A549 (cell line): ENCODE results near the gene DIP2A. TPM values are rescaled to one million over a fixed set of nuclear protein-coding genes. Genes with fewer than 3 reads are reported as not detected.

Experiments used
- ATAC-seq, 2 experiments: fragments of 200-7000 bp in 1 of 2; fragments of >200 bp in 1 of 2; cut with Nextera tagmentation in 1 of 2; cut with Tn5 transposase in 1 of 2; 3 replicates each; pipeline versions ENCODE4 v1.8.0 to v1.9.1; 2018 to 2020; ENCODE audit warnings: mild to moderate bottlenecking in 1 of 2, moderate library complexity in 1 of 2
- CTCF ChIA-PET: fragments of 300-600 bp; sonication (Branson Sonifier 250); formaldehyde crosslinking; extraction: SDS; loops from one replicate; lab custom pipeline; 2021; ENCODE audit warnings: antibody characterized with exemption, inconsistent platforms; lab: Yijun Ruan, JAX
- POLR2A ChIA-PET: fragments of 350-600 bp; formaldehyde crosslinking; extraction: SDS; loops from one replicate; lab custom pipeline; 2021; ENCODE audit warnings: antibody characterized with exemption, inconsistent platforms; lab: Yijun Ruan, JAX
- DNase-seq, 2 experiments: peaks; one replicate each; pipeline versions ENCODE4 v3.0.0 to v3.0.0-alpha.2; 2011 to 2016; ENCODE audit warnings: low read depth in 1 of 2, low spot score in 1 of 2
- FAIRE-seq: peaks from 2 replicates; lab custom pipeline; 2011; peaks lifted over from hg19 to GRCh38; lab: Jason Lieb, UNC
- H3K27ac ChIP-seq, 2 experiments: fragments of >200 bp; sonication (Bioruptor Twin); formaldehyde crosslinking; 3 replicates each; pipeline ENCODE4 v1.5.1; 2016 to 2017
- H3K4me1 ChIP-seq: fragments of >200 bp; sonication (Bioruptor Twin); formaldehyde crosslinking; 3 replicates; pipeline ENCODE4 v1.6.1; 2016
- H3K4me2 ChIP-seq: fragments of >200 bp; sonication (Bioruptor Twin); formaldehyde crosslinking; 3 replicates; pipeline ENCODE4 v1.6.1; 2016
- H3K4me3 ChIP-seq: fragments of >200 bp; sonication (Bioruptor Twin); formaldehyde crosslinking; 3 replicates; pipeline ENCODE4 v1.5.1; 2016
- H3K9me3 ChIP-seq: fragments of >200 bp; sonication (Bioruptor Twin); formaldehyde crosslinking; 3 replicates; pipeline ENCODE4 v1.6.1; 2016
- BHLHE40 ChIP-seq: IDR thresholded peaks from 2 replicates; pipeline ENCODE4 v1.6.1; 2012; ENCODE audit warnings: low read depth, low read length, inconsistent platforms
- CBX2 ChIP-seq: fragments of 200-600 bp; sonication (generic); IDR thresholded peaks from 2 replicates; pipeline ENCODE4 v1.6.1; 2016; ENCODE audit warnings: low read depth, mild to moderate bottlenecking, borderline replicate concordance
- CHD4 ChIP-seq: fragments of 200-600 bp; sonication (generic); IDR thresholded peaks from 2 replicates; pipeline ENCODE4 v1.6.1; 2016; ENCODE audit warnings: antibody characterized with exemption, mild to moderate bottlenecking, borderline replicate concordance
- FOSL2 ChIP-seq, 2 experiments: fragments of 450-650 bp in 1 of 2; fragments of >200 bp in 1 of 2; sonication (Bioruptor Twin) in 1 of 2; formaldehyde crosslinking; IDR thresholded peaks; 2 replicates each; pipeline versions ENCODE4 v1.5.0 to v1.6.1; 2016 to 2020; ENCODE audit warnings: mild to moderate bottlenecking in 1 of 2, moderate library complexity in 1 of 2
- FOXS1 ChIP-seq: fragments of 250-450 bp; sonication (Bioruptor Pico); IDR thresholded peaks from 2 replicates; pipeline ENCODE4 v1.5.0; 2020; ENCODE audit warnings: mild to moderate bottlenecking, moderate library complexity
- HEYL ChIP-seq: fragments of 250-450 bp; sonication (Bioruptor Pico); IDR thresholded peaks from 2 replicates; pipeline ENCODE4 v1.8.0; 2021; ENCODE audit warnings: mild to moderate bottlenecking, moderate library complexity
- HOXA7 ChIP-seq: fragments of 250-450 bp; sonication (Bioruptor Pico); IDR thresholded peaks from 2 replicates; pipeline ENCODE4 v1.5.0; 2020; ENCODE audit warnings: mild to moderate bottlenecking, moderate library complexity
- HOXB5 ChIP-seq: fragments of 250-450 bp; sonication (Bioruptor Pico); IDR thresholded peaks from 2 replicates; pipeline ENCODE4 v1.5.0; 2020; ENCODE audit warnings: mild to moderate bottlenecking, moderate library complexity
- JUN ChIP-seq, 2 experiments: fragments of >200 bp; sonication (Bioruptor Twin); formaldehyde crosslinking; IDR thresholded peaks; 2 replicates in 1 of 2; 3 replicates in 1 of 2; pipeline ENCODE4 v1.6.1; 2016 to 2017
- KDM5A ChIP-seq: fragments of 200-600 bp; sonication (generic); IDR thresholded peaks from 2 replicates; pipeline ENCODE4 v1.6.1; 2016; ENCODE audit warnings: antibody characterized with exemption, mild to moderate bottlenecking
- MAFK ChIP-seq: fragments of 450-650 bp; IDR thresholded peaks from 2 replicates; pipeline ENCODE4 v1.6.1; 2014; ENCODE audit not compliant: partially characterized antibody
- MAZ ChIP-seq: fragments of 150-350 bp; IDR thresholded peaks from 2 replicates; pipeline ENCODE4 v1.6.1; 2014; ENCODE audit warnings: antibody characterized with exemption, low read depth, low read length, borderline replicate concordance
- NR3C1 ChIP-seq: fragments of >200 bp; sonication (Bioruptor Twin); formaldehyde crosslinking; IDR thresholded peaks from 3 replicates; pipeline ENCODE4 v1.6.1; 2017
- PHF8 ChIP-seq: fragments of 200-600 bp; sonication (generic); IDR thresholded peaks from 2 replicates; pipeline ENCODE4 v1.6.1; 2016; ENCODE audit warnings: low read depth, mild to moderate bottlenecking, antibody characterized with exemption, moderate library complexity, borderline replicate concordance
- RFX5 ChIP-seq: fragments of 450-650 bp; IDR thresholded peaks from 2 replicates; pipeline ENCODE4 v1.7.1; 2014; ENCODE audit warnings: antibody characterized with exemption, mild to moderate bottlenecking, moderate library complexity
- SMC3 ChIP-seq: fragments of >200 bp; sonication (Bioruptor Twin); formaldehyde crosslinking; IDR thresholded peaks from 3 replicates; pipeline ENCODE4 v1.6.1; 2018; ENCODE audit warnings: inconsistent platforms
- SREBF2 ChIP-seq: fragments of 450-650 bp; IDR thresholded peaks from 2 replicates; pipeline ENCODE4 v1.6.1; 2014; ENCODE audit warnings: mild to moderate bottlenecking, moderate library complexity
- TFCP2L1 ChIP-seq: fragments of 250-450 bp; sonication (Bioruptor Pico); IDR thresholded peaks from 2 replicates; pipeline ENCODE4 v1.5.0; 2021; ENCODE audit warnings: mild to moderate bottlenecking
- ZNF302 ChIP-seq: fragments of 250-450 bp; sonication (Bioruptor Pico); IDR thresholded peaks from 2 replicates; pipeline ENCODE4 v1.9.0; 2021; ENCODE audit warnings: inconsistent platforms, mild to moderate bottlenecking, moderate library complexity
- WGBS: methylation state at CpG from one replicate; pipeline ENCODE4 v1.1.6; 2017; ENCODE audit errors: missing lambda C conversion rate; 5-methylcytosine and 5-hydroxymethylcytosine counted together
- polyA plus RNA-seq, 4 experiments: library from polyadenylated mRNA; depleted of rRNA in 3 of 4; stranded (reverse); fragments of >200 nt; fragmentation: RNase III in 1 of 4; extraction: RNeasy Plus Mini Kit Qiagen cat#74134 plus additional on column Dnase treatment in 1 of 4; gene quantifications; 2 replicates in 3 of 4; 3 replicates in 1 of 4; pipeline ENCODE4 v1.2.3, GENCODE V29; 2011 to 2017
- TF ChIP-seq, protein P1 (sequence below): IDR thresholded peaks from 2 replicates; pipeline ENCODE4 v1.6.1; 2012
- TF ChIP-seq, protein P2 (sequence below): fragments of >200 bp; sonication (Bioruptor Twin); formaldehyde crosslinking; IDR thresholded peaks from 3 replicates; pipeline ENCODE4 v1.6.1; 2016
- TF ChIP-seq, protein P3 (sequence below): fragments of >200 bp; sonication (Bioruptor Twin); formaldehyde crosslinking; IDR thresholded peaks from 3 replicates; pipeline ENCODE4 v1.5.1; 2016

The DIP2A gene
- polyA plus RNA-seq, 2 of the 4 experiments (the other 2 are of a cell fraction) = 13.3 to 18.4 TPM

DNA sequence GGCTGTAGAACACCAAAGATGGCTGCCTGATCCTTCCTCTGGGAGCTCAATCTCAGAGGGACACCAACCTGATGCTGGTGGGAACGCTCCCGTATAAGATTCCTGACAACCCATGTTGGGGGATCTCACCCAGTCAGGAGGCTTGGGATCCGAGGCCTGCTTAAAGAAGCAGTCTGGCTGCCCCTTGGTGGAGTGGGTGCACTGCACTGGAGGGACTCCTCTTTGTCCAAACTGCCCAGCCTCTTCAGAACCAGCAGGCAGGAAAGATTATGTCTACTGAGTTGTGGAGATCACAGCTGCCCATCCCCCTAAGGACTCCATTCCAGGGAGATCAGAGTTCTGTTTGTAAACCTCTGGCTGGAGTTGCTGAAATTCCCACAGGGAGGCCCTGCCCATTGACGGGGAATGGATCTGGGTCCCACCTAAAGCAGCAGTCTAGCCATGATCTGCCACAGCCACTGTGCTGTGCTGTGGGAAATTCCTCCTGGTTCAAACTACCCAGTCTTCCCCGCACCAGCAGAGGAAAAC lies 123.2 kb downstream of the DIP2A start:
- H3K4me3 ChIP-seq = no peak overlapping the region
- H3K4me1 ChIP-seq = no peaks in the 10 kb centered on the region
- no peak for ATAC-seq
- FAIRE-seq = no peak
- H3K4me2 ChIP-seq = no peak overlapping the region
- CTCF ChIA-PET = no interaction called here
- H3K9me3 ChIP-seq = peaks cover 37% of the 10 kb centered on the region
- TF ChIP-seq CBX2 (no peak), SREBF2 (no peak), KDM5A (no peak), JUN (IDR thresholded peaks at IDR 0.05) (no peak), FOXS1 (CRISPR knock-in tag) (no peak), TFCP2L1 (no peak), CHD4 (no peak), HOXA7 (CRISPR knock-in tag) (no peak), MAFK (no peak), NR3C1 (no peak), HOXB5 (CRISPR knock-in tag) (no peak), ZNF302 (CRISPR knock-in tag) (no peak), BHLHE40 (no peak), SMC3 (no peak)
- TF ChIP-seq, protein P1, sequence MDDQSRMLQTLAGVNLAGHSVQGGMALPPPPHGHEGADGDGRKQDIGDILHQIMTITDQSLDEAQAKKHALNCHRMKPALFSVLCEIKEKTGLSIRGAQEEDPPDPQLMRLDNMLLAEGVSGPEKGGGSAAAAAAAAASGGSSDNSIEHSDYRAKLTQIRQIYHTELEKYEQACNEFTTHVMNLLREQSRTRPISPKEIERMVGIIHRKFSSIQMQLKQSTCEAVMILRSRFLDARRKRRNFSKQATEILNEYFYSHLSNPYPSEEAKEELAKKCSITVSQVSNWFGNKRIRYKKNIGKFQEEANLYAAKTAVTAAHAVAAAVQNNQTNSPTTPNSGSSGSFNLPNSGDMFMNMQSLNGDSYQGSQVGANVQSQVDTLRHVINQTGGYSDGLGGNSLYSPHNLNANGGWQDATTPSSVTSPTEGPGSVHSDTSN = no peak
- WGBS = 80% methylated on average over 1 of the region's 5 CpGs
- POLR2A ChIA-PET = no interaction called here
- no peak for DNase-seq
- H3K27ac ChIP-seq = no peak overlapping the region

DNA sequence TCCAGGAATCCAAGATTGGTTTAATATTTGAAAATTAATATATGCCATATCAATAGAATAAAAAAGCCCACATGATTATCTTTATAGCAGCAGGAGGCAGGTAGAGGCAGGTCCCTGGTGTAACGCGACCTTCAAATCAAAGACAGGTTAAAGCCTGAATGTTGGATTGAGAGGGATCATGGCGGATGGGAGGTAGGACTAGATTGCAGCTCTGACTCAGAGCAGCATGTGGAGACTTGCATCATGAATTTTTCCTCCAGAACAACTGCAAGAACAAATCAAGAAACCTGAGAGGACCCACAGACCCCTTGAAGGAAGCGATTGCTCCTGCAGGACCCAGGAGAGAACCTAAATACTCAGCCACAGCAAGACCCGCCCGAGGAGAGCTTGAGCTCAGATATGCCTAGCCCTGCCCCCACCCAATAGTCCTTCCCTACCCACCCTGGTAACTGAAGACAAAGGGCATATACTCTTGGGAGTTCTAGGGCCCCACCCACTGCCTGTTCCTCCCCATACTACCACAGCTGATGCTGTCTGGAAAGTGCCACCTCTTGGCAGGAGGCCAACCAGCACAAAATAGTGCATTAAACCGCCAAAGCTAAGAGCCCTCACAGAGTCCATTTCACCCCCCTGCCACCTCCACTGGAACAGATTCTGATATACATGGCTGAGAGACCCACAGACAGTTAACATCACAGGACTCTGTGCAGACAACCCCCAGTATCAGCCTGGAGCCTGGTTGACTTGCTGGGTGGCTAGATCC lies 126.7 kb downstream of the DIP2A start:
- Histone ChIP-seq H3K4me2 (no peak overlapping the region), H3K27ac (no peak overlapping the region), H3K4me1 (no peaks in the 10 kb centered on the region), H3K9me3 (peaks cover 46% of the 10 kb centered on the region), H3K4me3 (no peak overlapping the region)
- TF ChIP-seq CHD4 = no peak
- CTCF ChIA-PET = no interaction called here
- 82% methylated on average over 7 of the region's 7 CpGs for WGBS
- no peak for DNase-seq
- FAIRE-seq = no peak
- ATAC-seq = no peak
- POLR2A ChIA-PET = no interaction called here

DNA sequence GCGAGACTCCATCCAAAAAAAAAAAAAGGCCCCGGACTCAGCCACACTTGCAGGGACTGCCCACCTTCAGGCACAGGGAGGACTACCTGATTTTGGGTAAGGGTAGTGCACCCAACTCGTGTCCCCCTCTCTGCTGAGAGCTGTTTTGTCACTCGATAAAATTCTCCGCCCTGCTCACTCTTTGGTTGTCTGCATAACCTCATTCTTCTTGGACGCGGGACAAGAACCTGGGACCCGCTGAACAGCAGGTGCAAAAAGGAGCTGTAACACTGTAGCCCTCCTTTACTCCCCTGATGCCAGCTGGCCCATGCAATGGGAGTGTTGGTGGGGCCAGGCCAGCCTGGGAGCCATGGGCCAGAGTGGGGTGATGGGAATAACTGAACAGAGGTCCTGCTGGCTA lies 135.6 kb downstream of the DIP2A start:
- TF ChIP-seq ZNF302 (CRISPR knock-in tag) = no peak
- ATAC-seq = no peak
- CTCF ChIA-PET = no interaction called here

DNA sequence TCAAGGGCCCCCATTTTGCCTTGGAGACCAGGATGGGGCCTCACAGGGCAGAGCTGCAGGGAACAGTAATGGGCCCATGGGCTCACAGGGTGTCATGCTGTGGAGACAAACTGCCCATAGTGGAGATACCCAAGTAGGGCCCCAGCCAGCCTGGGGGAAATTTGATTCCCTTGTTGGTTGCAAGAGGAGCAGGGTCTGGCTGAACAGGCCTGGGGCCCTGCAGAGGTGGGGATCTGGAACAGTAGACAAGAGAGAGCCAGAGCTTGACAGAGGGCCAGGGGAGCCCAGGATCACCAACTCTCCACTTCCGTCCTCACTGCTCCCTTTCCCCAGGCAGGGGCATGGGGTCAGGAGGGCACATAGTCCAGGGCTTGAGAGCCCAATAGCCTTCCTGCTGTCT lies 137.5 kb downstream of the DIP2A start:
- no CpG with 5 or more reads among the region's 1 CpG for WGBS
- H3K27ac ChIP-seq = no peak overlapping the region
- DNase-seq (no peak), ATAC-seq (no peak), FAIRE-seq (no peak)
- ChIA-PET POLR2A (no interaction called here), CTCF (no interaction called here)
- peaks cover 2% of the 10 kb centered on the region; the same call in 1 of the 3 replicates for H3K9me3 ChIP-seq
- no peak overlapping the region for H3K4me2 ChIP-seq
- no peak overlapping the region for H3K4me3 ChIP-seq
- H3K4me1 ChIP-seq = no peaks in the 10 kb centered on the region
- TF ChIP-seq FOXS1 (CRISPR knock-in tag) (no peak), FOSL2 (IDR thresholded peaks at IDR 0.05) (no peak), FOSL2 (CRISPR knock-in tag; IDR thresholded peaks at IDR 0.05) (no peak), CBX2 (no peak), MAZ (no peak), HEYL (CRISPR knock-in tag) (no peak), TFCP2L1 (no peak), RFX5 (no peak), PHF8 (no peak)
- TF ChIP-seq, protein P2, sequence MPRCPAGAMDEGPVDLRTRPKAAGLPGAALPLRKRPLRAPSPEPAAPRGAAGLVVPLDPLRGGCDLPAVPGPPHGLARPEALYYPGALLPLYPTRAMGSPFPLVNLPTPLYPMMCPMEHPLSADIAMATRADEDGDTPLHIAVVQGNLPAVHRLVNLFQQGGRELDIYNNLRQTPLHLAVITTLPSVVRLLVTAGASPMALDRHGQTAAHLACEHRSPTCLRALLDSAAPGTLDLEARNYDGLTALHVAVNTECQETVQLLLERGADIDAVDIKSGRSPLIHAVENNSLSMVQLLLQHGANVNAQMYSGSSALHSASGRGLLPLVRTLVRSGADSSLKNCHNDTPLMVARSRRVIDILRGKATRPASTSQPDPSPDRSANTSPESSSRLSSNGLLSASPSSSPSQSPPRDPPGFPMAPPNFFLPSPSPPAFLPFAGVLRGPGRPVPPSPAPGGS = no peak
- TF ChIP-seq, protein P3, sequence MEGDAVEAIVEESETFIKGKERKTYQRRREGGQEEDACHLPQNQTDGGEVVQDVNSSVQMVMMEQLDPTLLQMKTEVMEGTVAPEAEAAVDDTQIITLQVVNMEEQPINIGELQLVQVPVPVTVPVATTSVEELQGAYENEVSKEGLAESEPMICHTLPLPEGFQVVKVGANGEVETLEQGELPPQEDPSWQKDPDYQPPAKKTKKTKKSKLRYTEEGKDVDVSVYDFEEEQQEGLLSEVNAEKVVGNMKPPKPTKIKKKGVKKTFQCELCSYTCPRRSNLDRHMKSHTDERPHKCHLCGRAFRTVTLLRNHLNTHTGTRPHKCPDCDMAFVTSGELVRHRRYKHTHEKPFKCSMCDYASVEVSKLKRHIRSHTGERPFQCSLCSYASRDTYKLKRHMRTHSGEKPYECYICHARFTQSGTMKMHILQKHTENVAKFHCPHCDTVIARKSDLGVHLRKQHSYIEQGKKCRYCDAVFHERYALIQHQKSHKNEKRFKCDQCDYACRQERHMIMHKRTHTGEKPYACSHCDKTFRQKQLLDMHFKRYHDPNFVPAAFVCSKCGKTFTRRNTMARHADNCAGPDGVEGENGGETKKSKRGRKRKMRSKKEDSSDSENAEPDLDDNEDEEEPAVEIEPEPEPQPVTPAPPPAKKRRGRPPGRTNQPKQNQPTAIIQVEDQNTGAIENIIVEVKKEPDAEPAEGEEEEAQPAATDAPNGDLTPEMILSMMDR = no peak

More for the DNA sequence above, 135.6 kb downstream of the DIP2A start:
- POLR2A ChIA-PET = no interaction called here
- Histone ChIP-seq H3K27ac (no peak overlapping the region), H3K4me1 (no peaks in the 10 kb centered on the region), H3K9me3 (peaks cover 4% of the 10 kb centered on the region; the same call in 2 of the 3 replicates), H3K4me3 (no peak overlapping the region), H3K4me2 (no peak overlapping the region)
- FAIRE-seq (no peak), DNase-seq (no peak)
- WGBS = 65% methylated on average over 8 of the region's 8 CpGs
